NCI-H2081 (cell line): ENCODE results near the gene SPEM3.
"Not testable (repeated sequence)": the region's sequence is repeated elsewhere in the genome, so short reads cannot be mapped to it uniquely, and the experiment has no call there.

Experiments
- DNase-seq, 2 experiments: peaks; one replicate each; lab custom pipeline; 2025; lab: John Stamatoyannopoulos, UW

The SPEM3 gene

GRCh38 chr17:7442142-7442541 is 13.5 kb downstream of the SPEM3 start:
- no peak for DNase-seq

GRCh38 chr17:7443499-7444485 is 15.1 kb downstream of the SPEM3 start:
- DNase-seq, result no peak

- no peak for DNase-seq
Observed at GRCh38 chr17:7444682-7445618, 16.3 kb downstream of the SPEM3 start, which contains the start of gene CHRNB1. CHRNB1 (plus strand) TSS chr17:7445061; CDS start chr17:7445128, 67 bp downstream.

GRCh38 chr17:7445619-7445968 is 16.9 kb downstream of the SPEM3 start:
- DNase-seq, result no peak

DNA sequence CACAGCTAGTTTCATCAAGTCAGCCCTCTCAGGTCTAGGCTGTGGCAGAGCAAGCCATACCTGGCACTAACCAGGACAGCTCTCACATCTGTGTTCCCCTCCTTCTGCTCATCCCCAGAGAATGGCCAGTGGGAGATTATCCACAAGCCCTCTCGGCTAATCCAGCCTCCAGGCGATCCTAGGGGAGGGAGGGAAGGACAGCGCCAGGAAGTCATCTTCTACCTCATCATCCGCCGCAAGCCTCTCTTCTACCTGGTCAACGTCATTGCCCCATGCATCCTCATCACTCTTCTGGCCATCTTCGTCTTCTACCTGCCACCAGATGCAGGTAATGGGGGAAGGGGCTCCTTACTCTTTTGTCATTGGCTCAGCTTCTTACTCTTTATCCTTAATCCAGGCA is 19.8 kb downstream of the SPEM3 start:
- DNase-seq, result no peak

GRCh38 chr17:7459961-7460545 is 31.4 kb downstream of the SPEM3 start:
- no peak for DNase-seq

DNA sequence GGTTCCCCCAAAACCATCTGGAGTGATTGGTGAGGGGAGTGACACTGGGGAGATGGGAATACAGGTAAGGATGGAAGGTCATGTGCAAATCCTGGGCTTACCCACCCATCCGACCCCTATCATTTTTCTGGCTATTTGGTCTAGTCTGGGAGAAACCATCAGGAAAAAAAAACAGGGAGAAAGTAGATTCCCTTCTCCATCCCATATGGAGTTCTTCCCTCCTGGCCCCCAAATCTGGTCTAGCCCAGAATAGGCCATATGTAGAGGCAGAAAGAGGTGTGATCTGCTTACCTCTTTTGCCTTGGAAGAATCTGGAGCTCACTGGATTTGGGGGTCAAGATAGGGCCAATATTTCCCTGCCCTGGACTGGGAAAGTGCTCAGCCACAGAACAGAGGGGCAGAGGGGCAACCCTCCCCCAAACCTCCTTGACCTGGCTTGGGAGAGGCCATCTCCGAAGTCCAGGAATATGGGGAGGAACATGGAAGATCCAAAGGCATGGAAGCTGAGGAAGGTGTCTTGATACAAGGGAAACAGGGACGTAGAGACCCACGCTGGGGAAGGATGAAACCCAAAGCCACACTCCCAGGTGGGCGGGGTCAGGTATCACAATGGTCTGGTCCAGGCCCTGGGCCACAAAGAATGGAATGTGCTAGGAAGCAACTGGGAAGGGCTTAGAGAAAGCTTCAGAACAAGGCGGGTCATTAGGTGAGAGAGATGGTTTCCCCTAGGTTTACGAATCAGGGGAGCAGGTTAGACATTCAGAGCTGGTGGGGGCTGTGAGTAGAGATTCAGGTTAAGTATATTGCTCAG is 32.4 kb downstream of the SPEM3 start:
- no peak for DNase-seq

DNA sequence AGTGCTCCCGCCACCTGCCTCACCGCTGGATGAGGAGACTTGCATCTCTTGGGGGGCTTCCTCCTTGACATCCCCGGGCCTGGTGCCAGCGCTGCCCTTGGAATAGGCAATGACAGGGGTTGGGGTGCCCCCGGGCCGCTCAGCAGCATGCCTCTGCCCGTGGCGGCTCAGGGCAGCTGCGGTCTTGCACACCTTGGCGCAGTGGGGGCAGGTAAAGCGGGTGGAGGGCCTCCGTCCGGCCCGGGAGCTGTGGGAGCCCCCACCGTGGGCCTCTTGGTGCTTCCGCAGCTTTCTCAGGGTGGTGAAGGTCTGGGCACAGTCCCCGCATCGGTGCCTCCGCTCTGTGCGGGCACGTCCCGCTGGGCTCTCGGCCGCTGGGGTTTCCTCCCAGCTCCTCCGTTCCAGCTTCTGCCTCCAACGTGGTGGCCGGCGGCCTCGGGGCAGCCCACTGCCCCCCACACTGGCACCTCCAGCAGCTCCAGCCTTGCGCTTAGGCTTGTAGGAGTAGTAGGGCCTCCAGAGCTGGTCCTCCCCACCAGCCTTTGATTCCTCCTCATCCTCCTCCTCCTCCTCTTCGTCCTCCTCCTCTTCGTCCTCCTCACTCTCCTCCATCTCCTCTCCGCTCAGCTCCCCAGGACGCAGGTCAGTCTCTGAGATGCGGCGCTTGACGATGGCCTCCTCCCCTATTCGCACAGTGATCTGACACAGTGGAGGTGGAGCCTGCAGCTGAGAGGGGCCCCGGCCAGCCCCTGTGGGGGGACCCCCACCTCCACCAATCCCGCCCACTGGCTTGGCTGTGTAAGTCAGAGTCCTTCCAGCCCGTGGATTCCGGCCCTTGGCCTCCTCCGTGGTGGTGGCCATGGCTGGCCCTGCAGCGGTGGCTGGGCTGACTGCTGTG is 34.1 kb downstream of the SPEM3 start:
- DNase-seq, result no peak

DNA sequence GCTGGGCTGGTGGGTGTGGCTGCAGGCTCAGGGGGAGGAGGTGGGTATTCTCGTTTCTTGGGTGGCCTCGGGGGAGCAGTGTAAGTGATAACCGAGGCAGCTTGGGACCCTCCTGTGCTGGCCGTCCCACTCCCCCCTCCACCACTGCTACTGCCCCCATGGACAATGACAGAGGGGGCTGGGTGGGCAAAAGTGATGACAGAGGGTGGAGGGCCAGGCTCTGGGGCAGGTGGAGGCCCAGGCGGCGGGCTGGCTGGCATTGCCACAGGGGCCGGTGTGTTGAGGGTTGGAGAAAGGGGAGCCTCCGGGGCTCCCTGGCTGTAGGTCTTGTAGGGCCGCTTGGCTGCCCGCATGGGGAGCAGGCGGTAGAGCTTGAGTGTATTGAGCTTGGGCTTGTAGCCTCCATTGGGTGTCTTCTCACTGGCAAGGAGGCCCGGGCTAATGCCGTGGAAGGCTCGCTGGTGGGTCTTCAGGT is 34.8 kb downstream of the SPEM3 start:
- DNase-seq, result no peak

- DNase-seq, result no peak
Observed at GRCh38 chr17:7464081-7464480, 35.4 kb downstream of the SPEM3 start.

DNA sequence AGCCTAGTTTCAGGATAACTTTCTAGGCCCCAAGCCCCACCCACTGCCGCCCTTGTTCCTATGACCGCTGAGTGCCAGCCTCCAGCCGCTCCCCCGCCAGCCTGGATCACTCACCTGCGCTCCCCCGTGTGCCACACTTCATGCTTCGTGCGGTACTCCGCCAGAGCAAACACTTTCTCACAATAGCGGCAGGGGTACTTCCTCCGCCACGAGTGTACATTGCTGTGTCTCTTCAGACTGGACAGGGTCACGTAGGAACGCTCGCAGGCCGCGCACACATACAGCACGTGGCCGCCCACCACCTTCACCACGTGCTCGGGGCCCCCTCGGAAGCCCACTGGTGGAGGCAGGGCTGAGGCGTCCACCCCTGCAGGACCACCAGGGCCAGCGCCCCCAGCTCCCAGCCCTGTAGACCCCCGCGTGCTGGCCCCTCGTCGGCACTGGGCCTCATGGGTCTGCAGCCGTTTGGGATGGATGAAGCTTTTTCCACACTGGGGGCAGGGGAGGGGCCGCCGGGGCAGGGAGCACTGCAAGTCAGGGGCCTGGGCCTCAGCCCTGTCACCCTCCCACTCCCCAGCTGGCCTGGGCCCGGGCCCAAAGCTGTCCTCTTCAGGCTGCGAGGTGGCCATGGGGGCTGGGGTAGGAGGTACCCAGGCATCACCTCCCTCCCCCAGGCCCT is 37.1 kb downstream of the SPEM3 start:
- no peak for DNase-seq

DNA sequence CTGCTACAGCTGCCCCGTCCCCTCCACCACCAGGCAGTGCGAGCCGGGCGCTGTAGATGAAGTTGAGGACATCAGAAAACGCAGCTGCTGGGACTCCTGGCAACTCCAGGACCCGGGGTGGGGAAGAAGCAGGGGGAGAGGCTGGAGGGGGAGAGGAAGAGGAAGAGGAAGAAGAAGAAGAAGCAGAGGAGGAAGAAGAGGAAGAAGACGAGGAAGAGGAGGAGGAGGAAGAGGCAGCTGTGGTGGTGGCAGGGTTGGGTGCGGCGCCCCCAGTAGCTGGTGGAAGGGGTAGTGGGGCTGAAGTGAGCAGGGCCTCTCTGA is 37.6 kb downstream of the SPEM3 start:
- no peak for DNase-seq

DNA sequence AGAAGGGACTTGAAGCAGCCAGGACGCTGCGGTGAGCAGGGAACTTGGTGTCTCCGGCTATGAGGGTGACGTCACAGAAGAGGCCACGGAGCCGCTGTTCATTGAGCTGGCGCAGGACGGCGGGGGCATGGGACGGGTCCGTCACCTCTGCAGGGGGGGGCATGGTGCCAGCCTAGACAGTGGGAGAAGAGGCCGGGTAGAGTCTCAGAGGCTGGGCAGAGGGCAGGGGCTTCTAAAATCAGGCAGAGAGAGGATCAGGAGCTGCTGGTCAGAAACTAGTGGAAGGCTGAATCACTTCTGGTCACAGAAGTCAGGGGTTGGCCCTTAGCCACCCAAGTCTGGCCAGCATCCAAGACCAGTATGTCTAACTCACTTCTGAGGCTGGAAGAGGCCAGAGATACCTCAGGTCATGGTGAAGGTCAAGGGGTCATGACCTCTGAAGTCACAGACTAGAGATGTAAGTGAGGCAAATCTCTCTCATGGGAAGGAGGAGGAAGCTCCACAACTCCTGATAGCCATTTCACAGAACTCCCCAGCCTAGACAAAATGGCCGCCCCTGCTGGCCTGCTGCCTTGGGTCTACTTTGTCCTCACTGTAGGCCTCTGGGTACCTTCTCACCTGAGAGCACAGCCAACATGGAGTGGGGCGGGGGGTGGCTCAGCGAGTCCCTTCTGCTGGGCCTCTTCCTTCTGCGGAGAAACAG is 38.1 kb downstream of the SPEM3 start:
- no peak for DNase-seq

GRCh38 chr17:7467498-7467897 is 38.8 kb downstream of the SPEM3 start:
- no peak for DNase-seq

- no peak for DNase-seq
Observed at GRCh38 chr17:7468290-7468689, 39.6 kb downstream of the SPEM3 start.

DNA sequence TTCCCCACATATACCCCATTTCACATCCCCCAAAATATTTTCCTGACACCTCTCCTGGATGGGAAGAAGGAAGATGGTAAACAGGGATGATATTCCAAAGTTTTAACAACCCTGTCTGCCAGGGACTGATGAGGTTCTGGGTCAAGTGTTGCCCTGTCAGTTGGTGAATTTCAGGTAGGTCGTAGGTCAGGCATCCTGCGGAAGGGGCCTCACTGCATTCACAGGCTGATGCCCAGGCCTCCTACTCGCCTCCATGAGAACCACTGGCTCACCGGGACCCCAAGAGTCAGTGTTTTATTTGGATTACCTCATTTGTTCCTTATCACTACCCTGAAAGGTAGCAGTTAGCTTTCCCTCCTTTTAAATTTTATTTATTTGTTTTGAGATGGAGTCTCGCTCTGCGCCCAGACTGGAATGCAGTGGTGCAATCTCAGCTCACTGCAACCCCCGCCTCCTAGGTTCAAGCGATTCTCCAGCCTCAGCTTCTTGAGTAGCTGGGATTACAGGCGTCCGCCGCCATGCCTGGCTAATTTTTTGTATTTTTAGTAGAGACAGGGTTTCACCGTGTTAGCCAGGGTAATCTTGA is 40.2 kb downstream of the SPEM3 start:
- no peak for DNase-seq

- not testable (repeated sequence) for DNase-seq
Observed at GRCh38 chr17:7469843-7470242, 41.2 kb downstream of the SPEM3 start.

DNA sequence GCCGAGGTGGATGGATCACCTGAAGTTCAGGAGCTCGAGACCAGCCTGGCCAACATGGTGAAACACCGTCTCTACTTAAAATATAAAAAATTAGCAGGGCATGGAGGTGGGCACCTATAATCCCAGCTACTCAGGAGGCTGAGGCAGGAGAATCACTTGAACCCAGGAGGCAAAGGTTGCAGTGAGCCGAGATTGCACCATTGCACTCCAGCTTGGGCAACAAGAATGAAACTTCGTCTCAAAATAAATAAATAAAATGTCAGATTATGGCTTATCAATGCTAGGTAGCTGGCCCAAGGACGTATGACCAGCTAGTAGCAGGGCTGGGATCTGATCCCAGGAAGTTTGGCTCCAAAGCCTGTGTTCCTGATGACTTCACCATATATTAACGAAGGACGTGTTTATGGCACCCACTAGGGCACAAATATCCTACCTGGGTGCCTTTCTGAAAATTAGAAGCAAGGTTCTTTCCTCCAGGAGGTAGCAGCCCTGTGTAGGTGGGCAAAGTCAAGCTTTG is 41.9 kb downstream of the SPEM3 start:
- not testable (repeated sequence) for DNase-seq

- DNase-seq, result no peak
Observed at GRCh38 chr17:7471729-7472128, 43.1 kb downstream of the SPEM3 start.
